GM12878 (cell line): Measurements from ENCODE around the gene PGR.

Experiments used
- POLR2A ChIP-seq: IDR thresholded peaks from 2 replicates; pipeline ENCODE4 v1.6.1; 2011; ENCODE audit warnings: low read depth, mild to moderate bottlenecking, low read length
- TF ChIP-seq, protein P1 (sequence below), 3 experiments: IDR thresholded peaks in 2 of 3; conservative IDR thresholded peaks in 1 of 3; 2 replicates each; pipeline ENCODE4 v1.5.1; 2011; ENCODE audit warnings: low read depth in 3 of 3, low read length in 3 of 3, mild to moderate bottlenecking in 3 of 3, control low read depth in 2 of 3, moderate library complexity in 2 of 3, inconsistent platforms in 1 of 3, mixed read lengths in 1 of 3; ENCODE audit not compliant: control insufficient read depth in 2 of 3, insufficient read depth in 1 of 3; ENCODE audit errors: extremely low read depth in 1 of 3

DNA sequence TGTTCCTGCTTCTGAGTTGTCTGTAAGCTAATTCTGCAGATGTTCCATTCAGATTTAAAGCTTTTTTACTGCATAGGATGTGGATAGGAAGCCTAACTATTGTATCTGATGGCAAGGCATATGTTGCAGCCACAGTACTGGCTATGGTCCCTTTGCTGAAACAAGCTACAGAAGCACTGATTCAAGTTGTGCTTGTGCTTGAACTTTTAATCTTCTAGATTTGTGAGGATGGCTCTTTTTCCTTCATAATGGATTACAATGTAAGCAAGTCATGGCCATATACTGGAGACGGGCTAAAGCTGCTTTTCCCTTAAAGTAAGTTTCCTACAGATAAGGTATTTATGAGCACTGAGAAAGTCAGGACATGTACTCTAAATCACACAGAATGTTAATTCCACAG lies 138.7 kb downstream of the PGR start:
- TF ChIP-seq, protein P1, sequence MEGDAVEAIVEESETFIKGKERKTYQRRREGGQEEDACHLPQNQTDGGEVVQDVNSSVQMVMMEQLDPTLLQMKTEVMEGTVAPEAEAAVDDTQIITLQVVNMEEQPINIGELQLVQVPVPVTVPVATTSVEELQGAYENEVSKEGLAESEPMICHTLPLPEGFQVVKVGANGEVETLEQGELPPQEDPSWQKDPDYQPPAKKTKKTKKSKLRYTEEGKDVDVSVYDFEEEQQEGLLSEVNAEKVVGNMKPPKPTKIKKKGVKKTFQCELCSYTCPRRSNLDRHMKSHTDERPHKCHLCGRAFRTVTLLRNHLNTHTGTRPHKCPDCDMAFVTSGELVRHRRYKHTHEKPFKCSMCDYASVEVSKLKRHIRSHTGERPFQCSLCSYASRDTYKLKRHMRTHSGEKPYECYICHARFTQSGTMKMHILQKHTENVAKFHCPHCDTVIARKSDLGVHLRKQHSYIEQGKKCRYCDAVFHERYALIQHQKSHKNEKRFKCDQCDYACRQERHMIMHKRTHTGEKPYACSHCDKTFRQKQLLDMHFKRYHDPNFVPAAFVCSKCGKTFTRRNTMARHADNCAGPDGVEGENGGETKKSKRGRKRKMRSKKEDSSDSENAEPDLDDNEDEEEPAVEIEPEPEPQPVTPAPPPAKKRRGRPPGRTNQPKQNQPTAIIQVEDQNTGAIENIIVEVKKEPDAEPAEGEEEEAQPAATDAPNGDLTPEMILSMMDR (IDR thresholded peaks at IDR 0.05 in 2 of 3, conservative IDR thresholded peaks at IDR 0.05 in 1 of 3; ENCODE audit: control insufficient read depth in 2 of 3, extremely low read depth in 1 of 3, insufficient read depth in 1 of 3, low read depth in 3 of 3, low read length in 3 of 3): no peak
- TF ChIP-seq POLR2A: no peak
